Esophagus squamous epithelium (tissue), 4 donors: Measurements from ENCODE around the gene CACNB2.

ENCODE experiments used
- POLR2A ChIP-seq, 4 donors: fragments of 450-650 bp; IDR thresholded peaks; one replicate each; pipeline ENCODE4 v1.6.1; 2017; ENCODE audit warnings: antibody characterized with exemption in 4 of 4, mild to moderate bottlenecking in 4 of 4, moderate library complexity in 3 of 4
- TF ChIP-seq, protein P1 (sequence below), 6 experiments: fragments of 450-650 bp in 4 of 6; fragments of 200-600 bp in 2 of 6; sonication (generic) in 2 of 6; IDR thresholded peaks; one replicate each; pipeline ENCODE4 v1.5.1; 2016 to 2019; ENCODE audit warnings: antibody characterized with exemption in 6 of 6, mild to moderate bottlenecking in 4 of 6, moderate library complexity in 4 of 6

DNA sequence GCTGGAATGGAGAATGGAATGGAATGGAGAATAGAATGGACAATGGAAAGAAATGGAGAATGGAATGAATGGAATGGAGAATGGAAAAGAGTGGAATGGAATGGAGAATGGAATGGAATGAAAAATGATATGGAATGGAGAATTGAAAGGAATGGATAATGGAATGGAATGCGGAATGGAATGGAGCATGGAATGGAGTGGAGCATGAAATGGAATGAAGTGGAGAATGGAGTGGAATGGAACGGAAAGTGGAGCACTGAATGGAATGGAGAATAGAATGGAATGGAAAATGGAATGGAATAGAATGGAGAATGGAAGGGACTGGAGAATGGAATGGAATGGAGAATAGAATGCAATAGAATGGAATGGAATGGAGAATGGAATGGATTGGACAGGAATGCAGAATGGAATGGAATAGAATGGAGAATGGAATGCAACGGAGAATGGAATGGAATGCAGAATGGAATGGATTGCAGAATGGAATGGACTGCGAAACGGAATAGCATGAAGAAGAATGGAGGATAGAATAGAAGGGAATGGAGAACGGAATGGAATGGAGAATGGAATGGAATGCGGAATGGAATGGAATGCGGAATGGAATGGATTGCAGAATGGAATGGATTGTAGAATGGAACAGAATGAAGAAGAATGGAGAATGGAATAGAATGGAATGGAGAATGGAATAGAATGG is 421.8 kb downstream of the CACNB2 start:
- no peak for TF ChIP-seq POLR2A (IDR thresholded peaks at IDR 0.05)
- TF ChIP-seq, protein P1, sequence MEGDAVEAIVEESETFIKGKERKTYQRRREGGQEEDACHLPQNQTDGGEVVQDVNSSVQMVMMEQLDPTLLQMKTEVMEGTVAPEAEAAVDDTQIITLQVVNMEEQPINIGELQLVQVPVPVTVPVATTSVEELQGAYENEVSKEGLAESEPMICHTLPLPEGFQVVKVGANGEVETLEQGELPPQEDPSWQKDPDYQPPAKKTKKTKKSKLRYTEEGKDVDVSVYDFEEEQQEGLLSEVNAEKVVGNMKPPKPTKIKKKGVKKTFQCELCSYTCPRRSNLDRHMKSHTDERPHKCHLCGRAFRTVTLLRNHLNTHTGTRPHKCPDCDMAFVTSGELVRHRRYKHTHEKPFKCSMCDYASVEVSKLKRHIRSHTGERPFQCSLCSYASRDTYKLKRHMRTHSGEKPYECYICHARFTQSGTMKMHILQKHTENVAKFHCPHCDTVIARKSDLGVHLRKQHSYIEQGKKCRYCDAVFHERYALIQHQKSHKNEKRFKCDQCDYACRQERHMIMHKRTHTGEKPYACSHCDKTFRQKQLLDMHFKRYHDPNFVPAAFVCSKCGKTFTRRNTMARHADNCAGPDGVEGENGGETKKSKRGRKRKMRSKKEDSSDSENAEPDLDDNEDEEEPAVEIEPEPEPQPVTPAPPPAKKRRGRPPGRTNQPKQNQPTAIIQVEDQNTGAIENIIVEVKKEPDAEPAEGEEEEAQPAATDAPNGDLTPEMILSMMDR (IDR thresholded peaks at IDR 0.05): no peak
